Neural progenitor cell (in vitro differentiated cells): ENCODE measurements around the gene YTHDF1.

ENCODE experiments used
- CTCF ChIP-seq: fragments of 200-600 bp; sonication (generic); IDR thresholded peaks from 2 replicates; pipeline ENCODE4 v1.5.1; 2017; ENCODE audit warnings: antibody characterized with exemption, mild to moderate bottlenecking
- EZH2 ChIP-seq: fragments of 200-600 bp; sonication (generic); IDR thresholded peaks from 2 replicates; pipeline ENCODE4 v1.6.1; 2017; ENCODE audit warnings: antibody characterized with exemption, mild to moderate bottlenecking, moderate library complexity

- TF ChIP-seq EZH2 = no peak
- no peak for TF ChIP-seq CTCF
Measured at GRCh38 chr20:63240004-63240403, 24.1 kb upstream of the YTHDF1 start.
